ENCODE data around the gene LIN7C.

The LIN7C gene

GRCh38 chr11:27485930-27486773 lies 20.4 kb downstream of the LIN7C start:
- TF ChIP-seq EZH2 (IDR thresholded peaks at IDR 0.05): no peak
- no peak overlapping the region for H3K4me3 ChIP-seq
- H3K27ac ChIP-seq: no peak overlapping the region
- H3K9ac ChIP-seq (ENCODE audit: insufficient read length): no peak overlapping the region
- H3K36me3 ChIP-seq (ENCODE audit: insufficient read depth, low read length): peaks cover 20% of the 10 kb centered on the region; the same call in 1 of the 2 replicates
- H3K9me3 ChIP-seq (ENCODE audit: low read depth, low read length): no peaks in the 10 kb centered on the region
- no peak for DNase-seq (ENCODE audit: low read depth, low spot score)

- no peak for TF ChIP-seq EZH2 (IDR thresholded peaks at IDR 0.05)
- TF ChIP-seq FOXP2 (optimal IDR thresholded peaks at IDR 0.05; ENCODE audit: control extremely low read depth, extremely low read length, insufficient read depth): no peak
- no peak for TF ChIP-seq POLR2AphosphoS5 (IDR thresholded peaks at IDR 0.05; ENCODE audit: borderline replicate concordance, low read depth, low read length)
- H3K36me3 ChIP-seq (ENCODE audit: insufficient read depth, low read length): no peaks in the 10 kb centered on the region
- no peak for DNase-seq (ENCODE audit: low read depth, low spot score)
- no peaks in the 10 kb centered on the region for H3K9me3 ChIP-seq (ENCODE audit: low read depth, low read length)
- H3K27ac ChIP-seq: no peak overlapping the region
- no peak overlapping the region for H3K4me3 ChIP-seq
- H3K9ac ChIP-seq (ENCODE audit: insufficient read length): no peak overlapping the region
These were observed 23.8 kb downstream of the LIN7C start for GRCh38 chr11:27482793-27483192.

DNA sequence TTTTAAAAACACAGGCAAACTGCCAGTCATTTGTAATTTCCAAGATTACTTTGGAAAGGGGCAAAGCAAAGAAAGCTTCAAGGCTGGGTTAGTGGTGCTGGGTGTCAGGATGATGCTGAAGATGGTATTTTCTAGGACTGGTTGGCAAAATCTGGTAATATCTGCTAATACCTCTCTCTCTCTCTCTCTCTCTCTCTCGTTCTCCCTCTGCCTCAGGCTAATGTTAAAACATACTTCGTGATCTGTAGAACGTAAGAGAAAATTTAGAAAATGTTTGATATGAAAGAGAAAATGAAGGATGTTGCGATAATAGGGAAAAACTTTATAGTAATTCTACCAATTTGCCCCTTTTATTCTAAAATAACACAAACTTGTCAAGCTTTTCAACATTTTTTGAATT lies 24.6 kb downstream of the LIN7C start:
- H3K9ac ChIP-seq (ENCODE audit: insufficient read length): no peak overlapping the region
- H3K9me3 ChIP-seq (ENCODE audit: low read depth, low read length): no peaks in the 10 kb centered on the region
- DNase-seq (ENCODE audit: low read depth, low spot score): no peak
- H3K27ac ChIP-seq: 0 out of 2 replicates have a peak overlapping the region, but pooled peaks have one; percentile 6
- H3K36me3 ChIP-seq (ENCODE audit: insufficient read depth, low read length): no peaks in the 10 kb centered on the region
- TF ChIP-seq POLR2AphosphoS5 (IDR thresholded peaks at IDR 0.05; ENCODE audit: borderline replicate concordance, low read depth, low read length) (no peak), EZH2 (IDR thresholded peaks at IDR 0.05) (no peak), FOXP2 (optimal IDR thresholded peaks at IDR 0.05; ENCODE audit: control extremely low read depth, extremely low read length, insufficient read depth) (no peak)
- no peak overlapping the region for H3K4me3 ChIP-seq

GRCh38 chr11:27477831-27478230 lies 28.7 kb downstream of the LIN7C start:
- H3K4me3 ChIP-seq: no peak overlapping the region
- no peak for DNase-seq (ENCODE audit: low read depth, low spot score)
- no peak overlapping the region for H3K9ac ChIP-seq (ENCODE audit: insufficient read length)
- TF ChIP-seq EZH2 (IDR thresholded peaks at IDR 0.05) (no peak), FOXP2 (optimal IDR thresholded peaks at IDR 0.05; ENCODE audit: control extremely low read depth, extremely low read length, insufficient read depth) (no peak), POLR2AphosphoS5 (IDR thresholded peaks at IDR 0.05; ENCODE audit: borderline replicate concordance, low read depth, low read length) (no peak)
- H3K27ac ChIP-seq: no peak overlapping the region
- H3K36me3 ChIP-seq (ENCODE audit: insufficient read depth, low read length): no peaks in the 10 kb centered on the region
- no peaks in the 10 kb centered on the region for H3K9me3 ChIP-seq (ENCODE audit: low read depth, low read length)

DNA sequence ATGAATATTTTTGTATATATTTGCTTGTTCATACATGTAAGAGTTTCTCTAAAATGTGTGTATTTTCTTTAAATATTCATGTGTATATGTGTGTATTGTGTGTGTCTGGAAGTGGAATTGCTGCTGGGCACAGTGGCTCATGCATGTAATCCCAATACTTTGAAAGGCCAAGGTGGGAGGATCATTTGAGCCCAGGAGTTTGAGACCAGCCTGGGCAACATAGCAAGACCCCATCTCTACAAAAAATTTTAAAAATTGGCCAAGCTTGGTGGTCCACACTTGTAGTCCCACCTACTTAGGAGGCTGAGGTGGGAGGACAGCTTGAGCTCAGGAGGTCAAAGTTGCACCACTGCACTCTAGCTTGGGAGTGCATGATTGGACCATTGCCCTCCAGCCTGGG lies 29.3 kb downstream of the LIN7C start:
- H3K36me3 ChIP-seq (ENCODE audit: insufficient read depth, low read length): no peaks in the 10 kb centered on the region
- H3K27ac ChIP-seq: no peak overlapping the region
- no peaks in the 10 kb centered on the region for H3K9me3 ChIP-seq (ENCODE audit: low read depth, low read length)
- TF ChIP-seq POLR2AphosphoS5 (IDR thresholded peaks at IDR 0.05; ENCODE audit: borderline replicate concordance, low read depth, low read length) (no peak), EZH2 (IDR thresholded peaks at IDR 0.05) (no peak), FOXP2 (optimal IDR thresholded peaks at IDR 0.05; ENCODE audit: control extremely low read depth, extremely low read length, insufficient read depth) (no peak)
- H3K9ac ChIP-seq (ENCODE audit: insufficient read length): no peak overlapping the region
- DNase-seq (ENCODE audit: low read depth, low spot score): no peak
- no peak overlapping the region for H3K4me3 ChIP-seq

DNA sequence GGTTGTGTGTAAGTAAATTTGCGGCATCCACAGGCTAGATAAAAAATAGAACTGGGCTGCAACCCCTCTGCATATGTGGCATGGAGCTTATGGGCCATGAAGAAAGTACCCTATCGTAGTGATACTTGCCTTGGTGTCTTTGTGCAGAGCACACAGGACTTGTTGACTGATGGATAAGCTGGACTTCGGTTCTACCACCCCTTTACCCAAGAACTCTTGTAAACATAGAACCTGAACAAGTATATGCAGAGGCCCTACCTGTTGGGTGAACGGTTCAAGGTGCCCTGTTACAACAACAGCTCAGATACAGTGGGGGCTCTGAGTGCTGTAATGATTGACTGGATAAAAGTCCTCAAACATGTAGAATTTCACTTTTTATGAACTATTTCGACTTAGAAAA lies 30.9 kb downstream of the LIN7C start:
- TF ChIP-seq FOXP2 (optimal IDR thresholded peaks at IDR 0.05; ENCODE audit: control extremely low read depth, extremely low read length, insufficient read depth) (no peak), POLR2AphosphoS5 (IDR thresholded peaks at IDR 0.05; ENCODE audit: borderline replicate concordance, low read depth, low read length) (no peak), EZH2 (IDR thresholded peaks at IDR 0.05) (no peak)
- H3K4me3 ChIP-seq: no peak overlapping the region
- H3K9me3 ChIP-seq (ENCODE audit: low read depth, low read length): no peaks in the 10 kb centered on the region
- no peak overlapping the region for H3K9ac ChIP-seq (ENCODE audit: insufficient read length)
- H3K36me3 ChIP-seq (ENCODE audit: insufficient read depth, low read length): no peaks in the 10 kb centered on the region
- H3K27ac ChIP-seq: no peak overlapping the region
- no peak for DNase-seq (ENCODE audit: low read depth, low spot score)

GRCh38 chr11:27473017-27473406 lies 33.6 kb downstream of the LIN7C start:
- H3K36me3 ChIP-seq (ENCODE audit: insufficient read depth, low read length): no peaks in the 10 kb centered on the region
- no peak overlapping the region for H3K9ac ChIP-seq (ENCODE audit: insufficient read length)
- TF ChIP-seq POLR2AphosphoS5 (IDR thresholded peaks at IDR 0.05; ENCODE audit: borderline replicate concordance, low read depth, low read length) (no peak), FOXP2 (optimal IDR thresholded peaks at IDR 0.05; ENCODE audit: control extremely low read depth, extremely low read length, insufficient read depth) (no peak), EZH2 (IDR thresholded peaks at IDR 0.05) (no peak)
- no peak for DNase-seq (ENCODE audit: low read depth, low spot score)
- H3K27ac ChIP-seq: no peak overlapping the region
- no peaks in the 10 kb centered on the region for H3K9me3 ChIP-seq (ENCODE audit: low read depth, low read length)
- H3K4me3 ChIP-seq: peak overlapping the region; percentile 84

DNA sequence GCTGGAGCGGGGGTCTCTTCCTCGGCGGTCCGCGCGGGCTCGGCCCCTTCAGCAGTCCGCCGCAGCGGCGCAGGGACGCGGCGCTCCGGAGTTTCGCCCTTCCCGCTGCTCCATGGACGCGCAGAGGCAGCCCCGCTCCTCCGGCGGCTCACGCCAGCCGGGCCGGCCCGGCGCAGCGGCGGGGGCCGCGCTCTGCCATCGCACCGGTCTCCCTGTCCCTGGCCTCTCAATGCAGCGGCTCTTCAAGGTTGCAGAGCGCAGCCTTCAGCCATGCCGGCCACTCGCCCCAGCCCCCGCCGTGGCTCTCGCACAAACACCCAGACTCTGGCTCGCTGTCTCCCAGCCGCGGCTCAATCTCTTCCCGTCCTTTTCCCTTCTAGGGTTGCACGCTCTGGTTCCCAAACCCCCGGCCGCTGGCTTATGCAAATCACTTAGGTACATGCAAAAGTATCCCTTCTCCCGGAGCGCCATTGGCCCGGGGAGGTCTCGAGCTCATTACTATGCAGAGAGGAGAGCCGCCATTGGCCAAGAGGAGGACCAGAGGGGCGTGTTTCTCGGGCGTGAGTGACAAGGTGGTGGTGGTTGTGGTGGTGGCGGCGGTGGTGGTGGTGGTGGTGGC lies 34.1 kb downstream of the LIN7C start, which contains the start of gene LGR4:
LGR4 (minus strand) TSS at position 393 of the 619 bp plus-strand sequence. CDS start 488 bp downstream, outside the sequence.
- no peak for TF ChIP-seq EZH2 (IDR thresholded peaks at IDR 0.05)
- TF ChIP-seq POLR2AphosphoS5 (IDR thresholded peaks at IDR 0.05; ENCODE audit: borderline replicate concordance, low read depth, low read length): peak; percentile 85
- TF ChIP-seq FOXP2 (optimal IDR thresholded peaks at IDR 0.05; ENCODE audit: control extremely low read depth, extremely low read length, insufficient read depth): no peak
- Histone ChIP-seq H3K4me3 (peak within 1 kb of the TSS; percentile 84), H3K9ac (ENCODE audit: insufficient read length) (peak within 1 kb of the TSS; percentile 66), H3K27ac (no peak within 1 kb of the TSS), H3K36me3 (ENCODE audit: insufficient read depth, low read length) (no peaks in the 10 kb centered on the region), H3K9me3 (ENCODE audit: low read depth, low read length) (no peaks in the 10 kb centered on the region)
- DNase-seq (ENCODE audit: low read depth, low spot score): no peak

All from SK-N-MC (cell line).